ENCODE data around the gene HCK. TPM values are rescaled to one million over a fixed set of nuclear protein-coding genes. Genes with fewer than 3 reads are reported as not detected.

Gene HCK
- total RNA-seq, 1 experiment from 2014 or later = 16.9 TPM

DNA sequence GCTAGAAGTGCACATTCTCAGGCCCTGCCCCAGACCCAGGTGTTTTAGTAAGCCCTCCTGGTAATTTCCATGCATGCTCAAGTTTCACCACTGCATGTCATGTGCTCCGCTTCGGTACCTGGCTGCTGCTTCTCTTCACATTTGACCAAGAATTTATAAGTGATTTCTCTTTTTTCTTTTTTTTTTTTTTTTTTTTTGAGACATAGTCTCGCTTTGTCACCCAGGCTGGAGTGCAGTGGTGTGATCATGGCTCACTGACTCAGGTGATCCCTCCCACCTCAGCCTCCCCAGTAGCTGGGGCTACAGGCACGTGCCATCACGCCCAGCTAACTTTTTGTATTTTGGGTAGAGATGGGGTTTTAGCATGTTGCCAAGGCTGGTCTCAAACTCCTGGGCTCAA, 73.5 kb downstream of the HCK start:
- H3K79me2 ChIP-seq (ENCODE audit: low read length) = peaks cover 69% of the 10 kb centered on the region
- no peak overlapping the region for H3K4me3 ChIP-seq (ENCODE audit: low read length)
- no peaks in the 10 kb centered on the region for H3K9me3 ChIP-seq (ENCODE audit: low read length)
- H2AFZ ChIP-seq (ENCODE audit: low read length) = no peak overlapping the region
- no peak overlapping the region for H3K9ac ChIP-seq (ENCODE audit: low read length)
- no peaks in the 10 kb centered on the region for H3K36me3 ChIP-seq (ENCODE audit: insufficient read depth, low read length)
- no peak overlapping the region for H3K27ac ChIP-seq (ENCODE audit: low read length)
- H3K9me2 ChIP-seq (replicated peaks; ENCODE audit: insufficient read depth, low read length) = no peaks in the 10 kb centered on the region
- H3K4me1 ChIP-seq (ENCODE audit: low read length) = peaks cover 11% of the 10 kb centered on the region
- no peak for DNase-seq
- H4K20me1 ChIP-seq (ENCODE audit: insufficient read depth, low read depth, low read length) = peaks cover 15% of the 10 kb centered on the region; the same call in 1 of the 2 replicates
- no peaks in the 10 kb centered on the region for H3K27me3 ChIP-seq (ENCODE audit: low read length)
- H3K4me2 ChIP-seq (ENCODE audit: low read depth, low read length, poor library complexity, severe bottlenecking) = no peak overlapping the region

DNA sequence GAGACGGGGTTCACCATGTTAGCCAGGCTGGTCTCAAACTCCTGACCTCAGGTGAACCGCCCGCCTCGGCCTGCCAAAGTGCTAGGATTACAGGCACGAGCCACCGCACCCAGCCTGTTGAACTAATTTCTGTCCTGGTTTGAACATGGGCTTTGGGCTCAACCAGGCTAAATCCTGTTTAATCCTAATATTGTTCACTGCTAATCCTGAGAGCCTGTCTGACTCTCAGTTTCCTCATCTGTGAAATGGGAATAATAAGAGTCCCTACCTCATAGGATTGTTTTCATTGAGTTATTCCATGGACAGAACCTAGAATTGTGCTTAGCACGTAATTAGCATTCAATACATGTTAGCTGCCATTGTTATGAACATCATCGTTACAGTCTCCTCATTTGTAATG, 74.9 kb downstream of the HCK start:
- Histone ChIP-seq H3K9me3 (ENCODE audit: low read length) (no peaks in the 10 kb centered on the region), H3K4me1 (ENCODE audit: low read length) (peaks cover 11% of the 10 kb centered on the region), H3K36me3 (ENCODE audit: insufficient read depth, low read length) (no peaks in the 10 kb centered on the region), H3K9ac (ENCODE audit: low read length) (no peak overlapping the region), H3K4me3 (ENCODE audit: low read length) (no peak overlapping the region), H3K27me3 (ENCODE audit: low read length) (no peaks in the 10 kb centered on the region), H2AFZ (ENCODE audit: low read length) (no peak overlapping the region), H3K27ac (ENCODE audit: low read length) (no peak overlapping the region), H3K79me2 (ENCODE audit: low read length) (peaks cover 78% of the 10 kb centered on the region), H3K4me2 (ENCODE audit: low read depth, low read length, poor library complexity, severe bottlenecking) (no peak overlapping the region), H4K20me1 (ENCODE audit: insufficient read depth, low read depth, low read length) (peaks cover 13% of the 10 kb centered on the region; the same call in 1 of the 2 replicates), H3K9me2 (replicated peaks; ENCODE audit: insufficient read depth, low read length) (no peaks in the 10 kb centered on the region)
- no peak for DNase-seq

DNA sequence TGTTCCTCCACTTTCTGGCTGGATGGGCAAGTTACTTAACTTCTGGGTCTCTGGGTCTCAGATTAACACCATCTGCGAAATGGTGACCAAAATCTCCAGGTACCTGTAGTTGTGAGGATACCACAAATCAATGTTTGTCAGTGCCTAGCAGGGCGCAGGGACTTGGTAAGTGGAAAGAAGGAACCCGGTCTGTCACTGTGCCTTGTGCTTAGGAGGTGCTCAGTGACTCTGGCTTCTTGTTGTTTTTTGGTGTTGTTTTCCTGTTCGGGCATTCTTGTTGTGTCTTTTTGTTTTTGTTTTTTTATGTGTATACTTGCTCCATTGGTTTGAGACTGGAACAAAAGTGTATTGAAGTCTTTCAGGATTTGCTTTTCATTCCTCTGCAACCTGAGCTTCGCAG, 75.3 kb downstream of the HCK start:
- no peaks in the 10 kb centered on the region for H3K9me2 ChIP-seq (replicated peaks; ENCODE audit: insufficient read depth, low read length)

DNA sequence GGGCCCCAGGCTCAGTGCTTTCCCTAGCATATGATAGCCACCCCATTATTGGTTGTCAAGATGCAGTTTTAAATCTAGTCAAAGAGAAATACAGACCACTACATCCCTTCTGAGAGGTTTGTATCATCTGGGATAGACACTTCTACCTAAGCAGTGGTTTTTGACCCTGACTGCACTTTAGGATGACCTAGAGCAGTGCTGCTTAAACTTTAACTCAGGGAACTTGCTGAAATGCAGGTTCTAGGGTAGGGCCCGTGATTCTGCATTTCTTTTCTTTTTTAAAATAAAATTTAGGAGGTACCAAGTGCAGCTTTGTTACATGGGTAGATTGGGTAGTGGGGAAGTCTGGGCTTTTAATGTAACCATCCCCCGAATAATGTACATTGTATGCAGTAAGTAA, 76.1 kb downstream of the HCK start:
- Histone ChIP-seq H3K9ac (ENCODE audit: low read length) (no peak overlapping the region), H2AFZ (ENCODE audit: low read length) (no peak overlapping the region), H3K9me2 (replicated peaks; ENCODE audit: insufficient read depth, low read length) (no peaks in the 10 kb centered on the region), H3K27ac (ENCODE audit: low read length) (no peak overlapping the region), H3K9me3 (ENCODE audit: low read length) (no peaks in the 10 kb centered on the region), H3K4me1 (ENCODE audit: low read length) (peaks cover 11% of the 10 kb centered on the region), H3K79me2 (ENCODE audit: low read length) (peaks cover 90% of the 10 kb centered on the region), H3K4me2 (ENCODE audit: low read depth, low read length, poor library complexity, severe bottlenecking) (no peak overlapping the region), H3K27me3 (ENCODE audit: low read length) (no peaks in the 10 kb centered on the region), H3K4me3 (ENCODE audit: low read length) (no peak overlapping the region), H3K36me3 (ENCODE audit: insufficient read depth, low read length) (no peaks in the 10 kb centered on the region), H4K20me1 (ENCODE audit: insufficient read depth, low read depth, low read length) (peaks cover 13% of the 10 kb centered on the region; the same call in 1 of the 2 replicates)
- DNase-seq = no peak

More for the DNA sequence above, 75.3 kb downstream of the HCK start:
- Histone ChIP-seq H3K27me3 (ENCODE audit: low read length) (no peaks in the 10 kb centered on the region), H3K36me3 (ENCODE audit: insufficient read depth, low read length) (no peaks in the 10 kb centered on the region), H4K20me1 (ENCODE audit: insufficient read depth, low read depth, low read length) (peaks cover 13% of the 10 kb centered on the region; the same call in 1 of the 2 replicates), H2AFZ (ENCODE audit: low read length) (no peak overlapping the region), H3K4me1 (ENCODE audit: low read length) (peaks cover 11% of the 10 kb centered on the region), H3K27ac (ENCODE audit: low read length) (no peak overlapping the region), H3K9ac (ENCODE audit: low read length) (no peak overlapping the region), H3K9me3 (ENCODE audit: low read length) (no peaks in the 10 kb centered on the region), H3K4me2 (ENCODE audit: low read depth, low read length, poor library complexity, severe bottlenecking) (no peak overlapping the region), H3K4me3 (ENCODE audit: low read length) (no peak overlapping the region), H3K79me2 (ENCODE audit: low read length) (peaks cover 82% of the 10 kb centered on the region)
- DNase-seq = no peak

DNA sequence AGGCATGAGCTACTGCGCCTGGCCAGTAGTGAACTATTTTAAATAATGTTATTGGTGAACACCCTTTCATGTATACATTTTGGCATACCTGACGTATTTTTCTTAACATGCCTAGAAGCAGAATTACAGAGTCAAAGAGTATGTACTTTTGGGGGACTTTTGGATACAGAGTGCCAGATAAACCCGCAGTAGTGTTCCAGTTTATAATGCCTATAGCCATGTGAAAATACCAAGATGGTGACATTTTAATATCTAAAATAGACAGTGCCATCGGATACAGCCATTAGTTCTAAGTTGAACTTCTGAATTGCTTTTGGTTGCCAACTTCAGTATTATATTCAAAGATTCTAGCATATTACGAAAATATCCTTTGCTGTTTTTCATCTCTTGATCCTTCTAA, 77.8 kb downstream of the HCK start:
- Histone ChIP-seq H3K27me3 (ENCODE audit: low read length) (no peaks in the 10 kb centered on the region), H3K36me3 (ENCODE audit: insufficient read depth, low read length) (no peaks in the 10 kb centered on the region), H3K4me1 (ENCODE audit: low read length) (peaks cover 9% of the 10 kb centered on the region), H2AFZ (ENCODE audit: low read length) (no peak overlapping the region), H3K4me2 (ENCODE audit: low read depth, low read length, poor library complexity, severe bottlenecking) (no peak overlapping the region), H3K27ac (ENCODE audit: low read length) (no peak overlapping the region), H3K79me2 (ENCODE audit: low read length) (peaks cover 88% of the 10 kb centered on the region), H3K9me2 (replicated peaks; ENCODE audit: insufficient read depth, low read length) (no peaks in the 10 kb centered on the region), H3K4me3 (ENCODE audit: low read length) (no peak overlapping the region), H3K9me3 (ENCODE audit: low read length) (no peaks in the 10 kb centered on the region), H3K9ac (ENCODE audit: low read length) (no peak overlapping the region), H4K20me1 (ENCODE audit: insufficient read depth, low read depth, low read length) (peaks cover 13% of the 10 kb centered on the region; the same call in 1 of the 2 replicates)
- DNase-seq = no peak

DNA sequence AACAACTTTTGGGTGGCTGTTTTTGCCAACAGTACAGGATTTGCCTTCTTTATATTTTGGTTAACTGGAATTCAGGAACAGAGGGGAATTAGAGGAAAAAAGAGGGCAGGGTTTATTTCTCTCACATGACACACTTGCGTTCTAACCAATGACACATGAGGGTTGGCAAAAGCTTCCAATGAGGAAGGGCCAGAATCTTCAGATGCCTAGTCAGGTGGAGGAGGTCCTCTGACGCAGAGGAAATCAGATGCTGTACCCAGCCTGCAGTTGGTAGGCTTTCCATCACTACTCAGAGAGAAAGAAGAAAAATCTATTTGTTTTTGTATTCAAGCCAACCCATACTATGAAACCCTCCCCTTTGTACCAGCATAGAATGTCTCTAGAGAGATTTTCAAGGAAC, 78.3 kb downstream of the HCK start:
- peaks cover 10% of the 10 kb centered on the region; the same call in 1 of the 2 replicates for H4K20me1 ChIP-seq (ENCODE audit: insufficient read depth, low read depth, low read length)
- no peak overlapping the region for H3K27ac ChIP-seq (ENCODE audit: low read length)
- no peak overlapping the region for H3K4me2 ChIP-seq (ENCODE audit: low read depth, low read length, poor library complexity, severe bottlenecking)
- no peaks in the 10 kb centered on the region for H3K27me3 ChIP-seq (ENCODE audit: low read length)
- H2AFZ ChIP-seq (ENCODE audit: low read length) = no peak overlapping the region
- peaks cover 83% of the 10 kb centered on the region for H3K79me2 ChIP-seq (ENCODE audit: low read length)
- no peaks in the 10 kb centered on the region for H3K9me3 ChIP-seq (ENCODE audit: low read length)
- H3K9me2 ChIP-seq (replicated peaks; ENCODE audit: insufficient read depth, low read length) = no peaks in the 10 kb centered on the region
- no peaks in the 10 kb centered on the region for H3K36me3 ChIP-seq (ENCODE audit: insufficient read depth, low read length)
- H3K9ac ChIP-seq (ENCODE audit: low read length) = no peak overlapping the region
- no peak for DNase-seq
- H3K4me3 ChIP-seq (ENCODE audit: low read length) = no peak overlapping the region
- peaks cover 5% of the 10 kb centered on the region for H3K4me1 ChIP-seq (ENCODE audit: low read length)

DNA sequence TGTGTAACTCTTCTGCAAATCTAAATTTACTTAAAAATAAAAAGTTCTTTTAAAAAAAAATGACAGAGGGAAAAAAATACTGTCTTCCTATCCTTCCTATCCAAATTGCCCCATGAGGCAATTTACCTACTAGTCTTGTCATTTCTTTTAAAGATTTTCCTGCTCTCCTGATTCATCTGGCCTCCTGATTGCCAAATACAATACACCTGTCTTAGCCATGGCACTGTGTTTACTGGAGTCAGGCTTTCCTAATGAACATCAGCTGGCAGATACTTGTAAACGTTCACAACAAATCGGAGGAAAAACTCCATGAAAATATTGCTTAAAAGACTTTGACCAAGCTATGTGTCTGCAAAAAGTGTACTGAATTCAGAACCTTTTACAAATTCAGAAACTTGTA, 78.9 kb downstream of the HCK start:
- Histone ChIP-seq H3K9me3 (ENCODE audit: low read length) (no peaks in the 10 kb centered on the region), H3K27me3 (ENCODE audit: low read length) (no peaks in the 10 kb centered on the region)

DNA sequence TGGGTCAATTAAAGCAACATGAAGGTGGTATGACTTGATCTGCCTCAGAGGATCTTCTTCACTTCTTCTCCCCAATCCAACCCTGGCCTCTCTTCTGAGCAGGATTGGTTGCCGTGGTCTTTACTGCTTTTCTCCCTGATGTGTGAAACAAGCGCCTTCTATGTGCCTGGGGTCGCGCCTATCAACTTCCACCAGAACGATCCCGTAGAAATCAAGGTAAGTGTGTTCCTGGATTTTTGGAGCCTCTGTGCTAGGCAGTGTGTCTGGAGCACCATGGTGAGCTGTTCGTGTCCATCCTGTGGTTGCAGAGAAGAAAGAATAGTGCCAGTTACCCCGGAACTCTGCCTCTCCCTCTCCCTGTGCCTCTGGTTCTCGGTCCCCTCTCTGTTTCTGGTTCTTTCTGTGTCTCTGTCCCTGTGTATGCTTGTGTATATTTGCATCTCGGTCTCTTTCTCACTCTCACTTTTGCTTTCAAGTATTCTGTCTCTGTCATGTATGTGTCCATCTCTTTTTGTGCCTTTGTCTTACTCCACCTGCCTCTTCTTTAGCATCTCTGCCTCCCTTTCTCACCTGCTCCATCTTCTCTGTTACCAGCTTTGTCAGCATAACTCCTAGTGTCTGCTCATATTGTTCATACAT, 81.0 kb downstream of the HCK start:
- Histone ChIP-seq H2AFZ (ENCODE audit: low read length) (no peak overlapping the region), H3K4me3 (ENCODE audit: low read length) (no peak overlapping the region), H3K9me2 (replicated peaks; ENCODE audit: insufficient read depth, low read length) (no peaks in the 10 kb centered on the region), H3K79me2 (ENCODE audit: low read length) (peaks cover 60% of the 10 kb centered on the region), H3K9me3 (ENCODE audit: low read length) (no peaks in the 10 kb centered on the region), H3K4me1 (ENCODE audit: low read length) (no peaks in the 10 kb centered on the region), H3K9ac (ENCODE audit: low read length) (no peak overlapping the region), H3K27me3 (ENCODE audit: low read length) (no peaks in the 10 kb centered on the region), H3K36me3 (ENCODE audit: insufficient read depth, low read length) (peaks cover 21% of the 10 kb centered on the region), H4K20me1 (ENCODE audit: insufficient read depth, low read depth, low read length) (no peaks in the 10 kb centered on the region), H3K27ac (ENCODE audit: low read length) (no peak overlapping the region), H3K4me2 (ENCODE audit: low read depth, low read length, poor library complexity, severe bottlenecking) (no peak overlapping the region)
- DNase-seq = no peak

More for the DNA sequence above, 78.9 kb downstream of the HCK start:
- Histone ChIP-seq H3K4me3 (ENCODE audit: low read length) (no peak overlapping the region), H3K4me2 (ENCODE audit: low read depth, low read length, poor library complexity, severe bottlenecking) (no peak overlapping the region), H2AFZ (ENCODE audit: low read length) (no peak overlapping the region), H3K9ac (ENCODE audit: low read length) (no peak overlapping the region), H4K20me1 (ENCODE audit: insufficient read depth, low read depth, low read length) (peaks cover 9% of the 10 kb centered on the region; the same call in 1 of the 2 replicates), H3K4me1 (ENCODE audit: low read length) (0 out of 2 replicates have a peak, but pooled peaks cover 3% of the 10 kb centered on the region), H3K79me2 (ENCODE audit: low read length) (peaks cover 80% of the 10 kb centered on the region), H3K9me2 (replicated peaks; ENCODE audit: insufficient read depth, low read length) (no peaks in the 10 kb centered on the region), H3K36me3 (ENCODE audit: insufficient read depth, low read length) (0 out of 2 replicates have a peak, but pooled peaks cover 3% of the 10 kb centered on the region), H3K27ac (ENCODE audit: low read length) (no peak overlapping the region)
- DNase-seq = no peak
